Caco-2 (cell line): ENCODE data around the gene CHMP5. TPM values are rescaled to one million over a fixed set of nuclear protein-coding genes. Genes with fewer than 3 reads are reported as not detected.

Experiments used
- BruUV-seq: library from RNA; stranded (reverse); fragments of 400-500 nt; replicated peaks from 2 replicates; lab custom pipeline; 2021; lab: Mats Ljungman, UMichigan
- CTCF ChIA-PET: fragments of 300-600 bp; sonication (Branson Sonifier 250); formaldehyde crosslinking; loops from one replicate; lab custom pipeline; 2022; ENCODE audit warnings: antibody characterized with exemption; lab: Charles Lee
- POLR2A ChIA-PET: fragments of 300-600 bp; sonication (Branson Sonifier 250); formaldehyde crosslinking; loops from one replicate; lab custom pipeline; 2022; ENCODE audit warnings: antibody characterized with exemption; lab: Charles Lee
- DNase-seq, 2 experiments: peaks; one replicate each; pipeline versions ENCODE4 v3.0.0 to v3.0.0-alpha.2; 2020 to 2022
- H3K27me3 ChIP-seq: replicated peaks from 2 replicates; pipeline ENCODE4 v1.6.0; 2011; ENCODE audit warnings: low read length; ENCODE audit not compliant: control insufficient read depth, insufficient read depth
- H3K36me3 ChIP-seq: 2 replicates; pipeline ENCODE4 v1.5.1; 2011; ENCODE audit warnings: low read length; ENCODE audit not compliant: control insufficient read depth, insufficient read depth
- H3K4me1 ChIP-seq: fragments of 250-450 bp; sonication (Bioruptor Pico); 2 replicates; pipeline ENCODE4 v1.5.1; 2020; ENCODE audit warnings: mild to moderate bottlenecking
- H3K4me3 ChIP-seq: 2 replicates; pipeline ENCODE4 v1.5.1; 2011; ENCODE audit warnings: low read depth, mild to moderate bottlenecking, control low read depth, low read length
- H3K9me3 ChIP-seq: fragments of 250-450 bp; sonication (Bioruptor Pico); 2 replicates; pipeline ENCODE4 v1.5.1; 2020; ENCODE audit warnings: mild to moderate bottlenecking, moderate library complexity
- H3K27ac Mint-ChIP-seq: one replicate; pipeline ENCODE4 v1.8.0; 2022; ENCODE audit warnings: mixed read lengths; ENCODE audit not compliant: unreplicated experiment
- H3K27me3 Mint-ChIP-seq: one replicate; pipeline ENCODE4 v1.8.0; 2022; ENCODE audit warnings: mixed read lengths; ENCODE audit not compliant: insufficient read depth, unreplicated experiment
- H3K36me3 Mint-ChIP-seq: one replicate; pipeline ENCODE4 v1.8.0; 2022; ENCODE audit warnings: mild to moderate bottlenecking, mixed read lengths; ENCODE audit not compliant: insufficient read depth, unreplicated experiment
- H3K4me1 Mint-ChIP-seq: one replicate; pipeline ENCODE4 v1.8.0; 2022; ENCODE audit warnings: low read depth, mixed read lengths; ENCODE audit not compliant: unreplicated experiment
- H3K4me3 Mint-ChIP-seq: one replicate; pipeline ENCODE4 v1.8.0; 2022; ENCODE audit warnings: mild to moderate bottlenecking, moderate library complexity, mixed read lengths; ENCODE audit not compliant: unreplicated experiment
- H3K9me3 Mint-ChIP-seq: one replicate; pipeline ENCODE4 v1.8.0; 2022; ENCODE audit warnings: mixed read lengths; ENCODE audit not compliant: unreplicated experiment
- intact Hi-C: fragments of 100-400 bp; cut with micrococcal nuclease; formaldehyde crosslinking; loops from one replicate; pipeline ENCODE4 v1.10.0; 2022; ENCODE audit not compliant: unreplicated experiment
- total RNA-seq: library from RNA; stranded (reverse); gene quantifications from 2 replicates; pipeline ENCODE4 v1.2.3, GENCODE V29; 2022
- TF ChIP-seq, protein P1 (sequence below), 2 experiments: fragments of 200-600 bp in 1 of 2; IDR thresholded peaks; 1 replicate in 1 of 2; 2 replicates in 1 of 2; pipeline versions ENCODE4 v1.5.1 to v1.8.0; 2011 to 2022; ENCODE audit warnings: antibody characterized with exemption in 1 of 2, control low read depth in 1 of 2, inconsistent platforms in 1 of 2, low read depth in 1 of 2, low read length in 1 of 2, mild to moderate bottlenecking in 1 of 2, moderate library complexity in 1 of 2; ENCODE audit not compliant: insufficient read depth in 1 of 2, severe bottlenecking in 1 of 2, unreplicated experiment in 1 of 2

Gene CHMP5
- total RNA-seq, 1 experiment from 2014 or later: 58.3 TPM

DNA sequence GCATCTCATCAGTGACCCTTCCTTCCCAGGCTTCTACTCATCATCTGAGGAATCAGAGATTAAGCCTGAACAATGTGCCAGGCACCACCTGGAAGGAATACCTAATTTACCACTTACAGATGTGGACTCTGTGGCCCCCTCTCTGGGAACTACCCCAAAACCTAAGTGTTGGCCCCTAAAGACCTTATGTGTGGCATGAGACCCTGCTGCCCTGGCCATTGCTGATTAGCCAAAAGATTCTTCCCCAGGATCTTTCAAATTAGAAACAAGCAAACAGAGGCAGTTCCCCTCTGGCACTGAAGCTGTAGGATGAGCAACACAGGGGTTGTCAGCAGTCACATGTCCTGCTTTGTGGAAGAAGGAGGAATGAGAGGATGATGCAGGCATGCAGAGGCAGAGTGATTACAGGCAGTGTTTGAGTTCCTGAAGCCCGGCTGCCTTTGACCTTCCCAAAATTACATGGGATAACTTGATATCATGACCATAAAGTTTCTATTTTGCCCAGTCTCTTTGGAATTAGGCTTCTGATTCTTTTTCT lies 14.3 kb upstream of the CHMP5 start:
- Mint-ChIP-seq H3K4me3 (no peak overlapping the region), H3K27ac (peak overlapping the region; percentile 43), H3K36me3 (peaks cover 47% of the 10 kb centered on the region), H3K4me1 (peaks cover 7% of the 10 kb centered on the region), H3K27me3 (no peaks in the 10 kb centered on the region), H3K9me3 (no peaks in the 10 kb centered on the region)
- intact Hi-C loops: no loop called here
- Histone ChIP-seq H3K36me3 (peaks cover 4% of the 10 kb centered on the region), H3K27me3 (no peaks in the 10 kb centered on the region), H3K4me3 (no peak overlapping the region), H3K4me1 (no peaks in the 10 kb centered on the region), H3K9me3 (no peaks in the 10 kb centered on the region)
- DNase-seq: no peak
- POLR2A ChIA-PET: no interaction called here
- BruUV-seq: no TSS peak
- CTCF ChIA-PET: no interaction called here
- TF ChIP-seq, protein P1, sequence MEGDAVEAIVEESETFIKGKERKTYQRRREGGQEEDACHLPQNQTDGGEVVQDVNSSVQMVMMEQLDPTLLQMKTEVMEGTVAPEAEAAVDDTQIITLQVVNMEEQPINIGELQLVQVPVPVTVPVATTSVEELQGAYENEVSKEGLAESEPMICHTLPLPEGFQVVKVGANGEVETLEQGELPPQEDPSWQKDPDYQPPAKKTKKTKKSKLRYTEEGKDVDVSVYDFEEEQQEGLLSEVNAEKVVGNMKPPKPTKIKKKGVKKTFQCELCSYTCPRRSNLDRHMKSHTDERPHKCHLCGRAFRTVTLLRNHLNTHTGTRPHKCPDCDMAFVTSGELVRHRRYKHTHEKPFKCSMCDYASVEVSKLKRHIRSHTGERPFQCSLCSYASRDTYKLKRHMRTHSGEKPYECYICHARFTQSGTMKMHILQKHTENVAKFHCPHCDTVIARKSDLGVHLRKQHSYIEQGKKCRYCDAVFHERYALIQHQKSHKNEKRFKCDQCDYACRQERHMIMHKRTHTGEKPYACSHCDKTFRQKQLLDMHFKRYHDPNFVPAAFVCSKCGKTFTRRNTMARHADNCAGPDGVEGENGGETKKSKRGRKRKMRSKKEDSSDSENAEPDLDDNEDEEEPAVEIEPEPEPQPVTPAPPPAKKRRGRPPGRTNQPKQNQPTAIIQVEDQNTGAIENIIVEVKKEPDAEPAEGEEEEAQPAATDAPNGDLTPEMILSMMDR (IDR thresholded peaks at IDR 0.05; ENCODE audit: insufficient read depth in 1 of 2, low read depth in 1 of 2, low read length in 1 of 2, severe bottlenecking in 1 of 2, unreplicated experiment in 1 of 2): no peak

DNA sequence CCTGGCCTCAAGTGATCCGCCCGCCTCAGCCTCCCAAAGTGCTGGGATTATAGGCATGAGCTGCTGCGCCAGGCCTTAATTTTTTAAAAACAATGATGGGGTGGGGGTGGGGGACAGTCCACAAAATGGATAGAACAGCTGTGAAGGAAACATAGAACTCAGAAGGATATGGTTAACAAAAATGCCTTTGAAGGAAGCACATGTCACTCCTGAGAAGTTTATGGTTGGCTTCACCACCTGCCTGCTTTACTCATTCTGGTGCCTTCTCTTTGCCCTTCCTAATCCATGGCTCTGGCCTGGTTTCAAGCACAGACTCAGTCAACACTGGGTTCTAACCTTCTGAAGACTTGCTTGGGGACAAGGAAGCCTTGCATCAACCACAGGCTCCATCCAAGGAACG lies 10.6 kb upstream of the CHMP5 start:
- H3K4me3 Mint-ChIP-seq: no peak overlapping the region

DNA sequence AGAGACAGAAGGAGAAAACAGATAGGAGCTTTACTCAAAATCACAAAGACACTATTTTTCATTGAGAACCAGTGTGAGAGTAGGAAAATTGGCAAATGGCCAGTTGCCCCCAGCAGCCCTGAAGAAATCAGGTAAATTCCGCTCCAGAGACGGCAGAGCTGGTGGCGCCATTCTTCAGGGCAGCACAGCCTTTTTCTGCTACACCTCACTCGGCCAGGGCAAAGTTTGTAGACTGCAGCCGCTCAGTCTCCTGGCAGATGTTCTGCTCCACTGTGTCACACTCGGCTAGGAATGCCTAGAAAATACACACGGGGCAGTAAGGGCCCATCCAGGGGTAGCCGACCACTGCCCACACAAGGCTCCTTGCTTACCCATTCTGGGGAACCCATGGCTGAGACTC lies 9.8 kb upstream of the CHMP5 start:
- Mint-ChIP-seq H3K9me3 (no peaks in the 10 kb centered on the region), H3K27ac (no peak overlapping the region), H3K4me3 (no peak overlapping the region), H3K36me3 (peaks cover 80% of the 10 kb centered on the region), H3K4me1 (peaks cover 7% of the 10 kb centered on the region), H3K27me3 (no peaks in the 10 kb centered on the region)
- H3K36me3 ChIP-seq: peaks cover 10% of the 10 kb centered on the region
- POLR2A ChIA-PET: no interaction called here
- no peak for DNase-seq
- BruUV-seq: no TSS peak
- H3K9me3 ChIP-seq: no peaks in the 10 kb centered on the region
- CTCF ChIA-PET: no interaction called here
- H3K4me3 ChIP-seq: no peak overlapping the region
- no peaks in the 10 kb centered on the region for H3K27me3 ChIP-seq
- no peaks in the 10 kb centered on the region for H3K4me1 ChIP-seq
- intact Hi-C loops: no loop called here
- TF ChIP-seq, protein P1 (IDR thresholded peaks at IDR 0.05; ENCODE audit: insufficient read depth in 1 of 2, low read depth in 1 of 2, low read length in 1 of 2, severe bottlenecking in 1 of 2, unreplicated experiment in 1 of 2): no peak

More for the DNA sequence above, 10.6 kb upstream of the CHMP5 start:
- CTCF ChIA-PET: interaction anchor here (0.6 kb wide), 1 partner anchor 875 kb away, joined by 3 read pairs; no protein-coding TSS in a partner anchor
- intact Hi-C loops: no loop called here
- Histone ChIP-seq H3K27me3 (no peaks in the 10 kb centered on the region), H3K9me3 (no peaks in the 10 kb centered on the region), H3K4me3 (no peak overlapping the region), H3K4me1 (no peaks in the 10 kb centered on the region), H3K36me3 (peaks cover 10% of the 10 kb centered on the region)
- Mint-ChIP-seq H3K27me3 (no peaks in the 10 kb centered on the region), H3K27ac (no peak overlapping the region), H3K9me3 (no peaks in the 10 kb centered on the region), H3K4me1 (peaks cover 7% of the 10 kb centered on the region), H3K36me3 (peaks cover 75% of the 10 kb centered on the region)
- TF ChIP-seq, protein P1 (IDR thresholded peaks at IDR 0.05; ENCODE audit: insufficient read depth in 1 of 2, low read depth in 1 of 2, low read length in 1 of 2, severe bottlenecking in 1 of 2, unreplicated experiment in 1 of 2): no peak
- POLR2A ChIA-PET: interaction anchor here (0.9 kb wide), 1 partner anchor 36 kb away, joined by 3 read pairs; the partner anchor contains the start of gene NFX1
- no peak for DNase-seq
- BruUV-seq: no TSS peak
